IMR-90 (cell line): ENCODE measurements around the gene GRK2. TPM values are rescaled to one million over a fixed set of nuclear protein-coding genes. Genes with fewer than 3 reads are reported as not detected.

Experiments used
- ATAC-seq: fragments of 200-7000 bp; cut with Tn5 transposase; 2 replicates; pipeline ENCODE4 v1.9.1; 2020; ENCODE audit warnings: low read depth, mild to moderate bottlenecking, moderate library complexity
- Bru-seq: library from RNA; stranded (reverse); fragments of 400-500 nt; gene quantifications from one replicate; lab custom pipeline; 2021; lab: Mats Ljungman, UMichigan
- BruChase-seq, 2 experiments: library from RNA; stranded (reverse); fragments of 400-500 nt; gene quantifications; one replicate each; lab custom pipeline; 2021; lab: Mats Ljungman, UMichigan
- BruUV-seq: library from RNA; stranded (reverse); fragments of 400-500 nt; replicated peaks from 2 replicates; lab custom pipeline; 2021; lab: Mats Ljungman, UMichigan
- CTCF ChIA-PET: fragments of 300-600 bp; formaldehyde crosslinking; extraction: SDS; loops from one replicate; lab custom pipeline; 2021; ENCODE audit warnings: antibody characterized with exemption; lab: Yijun Ruan, JAX
- POLR2A ChIA-PET: fragments of 300-600 bp; sonication (Branson Sonifier 250); formaldehyde crosslinking; loops from one replicate; lab custom pipeline; 2022; ENCODE audit warnings: antibody characterized with exemption; ENCODE audit not compliant: unreplicated experiment; lab: Charles Lee
- DNase-seq: peaks from one replicate; pipeline ENCODE4 v3.0.0; 2013
- H2AFZ ChIP-seq: replicated peaks from 2 replicates; pipeline ENCODE3; 2013; ENCODE audit warnings: low read length, mild to moderate bottlenecking; ENCODE audit not compliant: poor library complexity
- H2AK5ac ChIP-seq: 2 replicates; pipeline ENCODE4 v1.6.1; 2013; ENCODE audit warnings: low read depth, low read length, inconsistent platforms
- H2AK9ac ChIP-seq: replicated peaks from 2 replicates; pipeline ENCODE3; 2013; ENCODE audit warnings: mild to moderate bottlenecking, low read depth, low read length, moderate library complexity; ENCODE audit not compliant: poor library complexity
- H2BK120ac ChIP-seq: 2 replicates; pipeline ENCODE4 v1.6.1; 2013; ENCODE audit warnings: low read depth, low read length, inconsistent platforms
- H2BK15ac ChIP-seq: 3 replicates; pipeline ENCODE4 v1.6.1; 2013; ENCODE audit warnings: low read depth, low read length, inconsistent platforms
- H2BK20ac ChIP-seq: 2 replicates; pipeline ENCODE4 v1.6.1; 2013; ENCODE audit warnings: low read depth, mild to moderate bottlenecking, inconsistent platforms, low read length, moderate library complexity
- H2BK5ac ChIP-seq: 2 replicates; pipeline ENCODE4 v1.6.1; 2013; ENCODE audit warnings: mild to moderate bottlenecking, low read depth, low read length, inconsistent platforms; ENCODE audit not compliant: poor library complexity, severe bottlenecking
- H3K14ac ChIP-seq: replicated peaks from 2 replicates; pipeline ENCODE4 v1.6.1; 2013; ENCODE audit warnings: low read depth, low read length, inconsistent platforms
- H3K18ac ChIP-seq: 2 replicates; pipeline ENCODE4 v1.6.1; 2013; ENCODE audit warnings: low read depth, low read length, control low read depth
- H3K23ac ChIP-seq: 2 replicates; pipeline ENCODE4 v1.6.1; 2013; ENCODE audit warnings: low read depth, low read length, inconsistent platforms
- H3K27ac ChIP-seq: 2 replicates; pipeline ENCODE4 v1.5.1; 2013; ENCODE audit warnings: mild to moderate bottlenecking, control low read depth, low read length; ENCODE audit not compliant: insufficient read depth
- H3K27me3 ChIP-seq: 2 replicates; pipeline ENCODE4 v1.6.1; 2013; ENCODE audit warnings: low read length; ENCODE audit not compliant: control insufficient read depth, insufficient read depth
- H3K36me3 ChIP-seq: 2 replicates; pipeline ENCODE4 v1.6.1; 2013; ENCODE audit warnings: low read length, mixed read lengths; ENCODE audit not compliant: control insufficient read depth, insufficient read depth
- H3K4ac ChIP-seq: 2 replicates; pipeline ENCODE4 v1.6.1; 2013; ENCODE audit warnings: low read depth, low read length, inconsistent platforms
- H3K4me1 ChIP-seq: 2 replicates; pipeline ENCODE4 v1.6.1; 2013; ENCODE audit warnings: low read length, mixed read lengths; ENCODE audit not compliant: control insufficient read depth, insufficient read depth
- H3K4me2 ChIP-seq: 2 replicates; pipeline ENCODE4 v1.6.1; 2013; ENCODE audit warnings: low read depth, mild to moderate bottlenecking, control low read depth, low read length, moderate library complexity
- H3K4me3 ChIP-seq: 2 replicates; pipeline ENCODE4 v1.5.1; 2013; ENCODE audit warnings: low read depth, mild to moderate bottlenecking, control low read depth, low read length, moderate library complexity; ENCODE audit not compliant: insufficient read depth
- H3K56ac ChIP-seq: 2 replicates; pipeline ENCODE4 v1.6.1; 2013; ENCODE audit warnings: low read length, inconsistent platforms; ENCODE audit not compliant: insufficient read depth; ENCODE audit errors: extremely low read depth
- H3K79me1 ChIP-seq, 2 experiments: 2 replicates each; pipeline ENCODE4 v1.6.1; 2013; ENCODE audit warnings: low read length in 2 of 2, inconsistent platforms in 1 of 2, low read depth in 1 of 2
- H3K9ac ChIP-seq: 2 replicates; pipeline ENCODE4 v1.6.1; 2013; ENCODE audit warnings: low read depth, low read length, control low read depth
- H3K9me1 ChIP-seq: 2 replicates; pipeline ENCODE4 v1.6.1; 2013; ENCODE audit warnings: low read length, inconsistent platforms; ENCODE audit not compliant: insufficient read depth
- H3K9me3 ChIP-seq: 2 replicates; pipeline ENCODE4 v1.6.1; 2013; ENCODE audit warnings: low read length; ENCODE audit not compliant: control insufficient read depth, insufficient read depth
- H4K20me1 ChIP-seq: 2 replicates; pipeline ENCODE4 v1.6.1; 2013; ENCODE audit warnings: low read length, inconsistent platforms; ENCODE audit not compliant: insufficient read depth
- H4K5ac ChIP-seq: 2 replicates; pipeline ENCODE4 v1.6.1; 2013; ENCODE audit warnings: mild to moderate bottlenecking, low read depth, low read length, control low read depth
- H4K8ac ChIP-seq, 2 experiments: 2 replicates each; pipeline ENCODE4 v1.6.1; 2013; ENCODE audit warnings: low read depth in 2 of 2, low read length in 2 of 2, control low read depth in 1 of 2, inconsistent platforms in 1 of 2
- H4K91ac ChIP-seq: 2 replicates; pipeline ENCODE4 v1.6.1; 2013; ENCODE audit warnings: low read depth, low read length, inconsistent platforms; ENCODE audit not compliant: insufficient read depth
- MAFK ChIP-seq: IDR thresholded peaks from 2 replicates; pipeline ENCODE4 v1.6.1; 2012; ENCODE audit warnings: low read depth, low read length, improper control_type of control experiment
- MAZ ChIP-seq: IDR thresholded peaks from 2 replicates; pipeline ENCODE4 v1.6.1; 2012; ENCODE audit warnings: low read depth, mild to moderate bottlenecking, low read length, improper control_type of control experiment, moderate library complexity, borderline replicate concordance
- MXI1 ChIP-seq: IDR thresholded peaks from 2 replicates; pipeline ENCODE4 v1.6.1; 2012; ENCODE audit warnings: low read depth, mild to moderate bottlenecking, low read length, moderate library complexity, borderline replicate concordance
- RCOR1 ChIP-seq: IDR thresholded peaks from 2 replicates; pipeline ENCODE4 v1.6.1; 2012; ENCODE audit warnings: mild to moderate bottlenecking, low read length, improper control_type of control experiment; ENCODE audit not compliant: insufficient replicate concordance
- SMC3 ChIP-seq: fragments of 150-350 bp; IDR thresholded peaks from 2 replicates; pipeline ENCODE4 v1.6.1; 2016; ENCODE audit warnings: low read depth, mild to moderate bottlenecking, antibody characterized with exemption, low read length, moderate library complexity
- WGBS, 2 experiments: methylation state at CpG; one replicate each; pipeline versions ENCODE4 v1.1.5 to v1.1.7; 2013; ENCODE audit warnings: missing lambda C conversion rate in 2 of 2; ENCODE audit not compliant: insufficient read length in 1 of 2; ENCODE audit errors: extremely low coverage in 2 of 2; 5-methylcytosine and 5-hydroxymethylcytosine counted together
- dilution Hi-C: fragments of 300-500 bp; cut with HindIII; formaldehyde crosslinking; loops from one replicate; pipeline ENCODE4 v1.14.3; 2018; ENCODE audit warnings: low sequenced_read_pairs; ENCODE audit not compliant: unreplicated experiment
- in situ Hi-C: fragments of 300-500 bp; cut with MboI; formaldehyde crosslinking; loops from 3 replicates; pipeline ENCODE4 v1.14.3; 2019; ENCODE audit warnings: low sequenced_read_pairs, inconsistent platforms, mixed read lengths
- intact Hi-C: fragments of 100-400 bp; cut with micrococcal nuclease; formaldehyde crosslinking; loops from 2 replicates; pipeline ENCODE4 v1.10.0; 2022
- long read RNA-seq: library from polyadenylated mRNA; unstranded; transcript quantifications from one replicate; pipeline ENCODE4 v2.0.0, GENCODE V29; 2021; ENCODE audit not compliant: unreplicated experiment
- polyA plus RNA-seq, 3 experiments: library from polyadenylated mRNA; depleted of rRNA; stranded (reverse); fragments of >200 nt; gene quantifications; 2 replicates each; pipeline ENCODE4 v1.2.3, GENCODE V29; 2012; ENCODE audit warnings: low replicate concordance in 1 of 3
- total RNA-seq: library from RNA; depleted of rRNA; stranded (reverse); fragments of >200 nt; gene quantifications from 2 replicates; pipeline ENCODE4 v1.2.3, GENCODE V29; 2012; rRNA removed

GRK2 gene
- total RNA-seq (23.9 and 26.7 TPM in 2 replicates), polyA plus RNA-seq (2012; rRNA removed) (41.8 and 45.8 TPM in 2 replicates), Bru-seq, nascent RNA (percentile 55 among the genes with signal in this experiment), BruChase-seq, experiment 1, labeled RNA remaining after a 6-hour chase (percentile 69 among the genes with signal in this experiment), BruChase-seq, experiment 2, labeled RNA remaining after a 2-hour chase (percentile 69 among the genes with signal in this experiment)
- polyA plus RNA-seq (2012; cell fraction: cytosol; rRNA removed): 23.5 and 42.3 TPM in 2 replicates
- polyA plus RNA-seq (2012; cell fraction: nucleus; rRNA removed; ENCODE audit: low replicate concordance): 130 and 275 TPM in 2 replicates
- long read RNA-seq, transcript GRK2-201 (21 exons, 3,466 nt): major isoform, 27 of 42 reads
- long read RNA-seq, partial matches to known transcripts: 4 of 42 reads
- long read RNA-seq, other reads (novel, unspliced or antisense): 11 of 42 reads

DNA sequence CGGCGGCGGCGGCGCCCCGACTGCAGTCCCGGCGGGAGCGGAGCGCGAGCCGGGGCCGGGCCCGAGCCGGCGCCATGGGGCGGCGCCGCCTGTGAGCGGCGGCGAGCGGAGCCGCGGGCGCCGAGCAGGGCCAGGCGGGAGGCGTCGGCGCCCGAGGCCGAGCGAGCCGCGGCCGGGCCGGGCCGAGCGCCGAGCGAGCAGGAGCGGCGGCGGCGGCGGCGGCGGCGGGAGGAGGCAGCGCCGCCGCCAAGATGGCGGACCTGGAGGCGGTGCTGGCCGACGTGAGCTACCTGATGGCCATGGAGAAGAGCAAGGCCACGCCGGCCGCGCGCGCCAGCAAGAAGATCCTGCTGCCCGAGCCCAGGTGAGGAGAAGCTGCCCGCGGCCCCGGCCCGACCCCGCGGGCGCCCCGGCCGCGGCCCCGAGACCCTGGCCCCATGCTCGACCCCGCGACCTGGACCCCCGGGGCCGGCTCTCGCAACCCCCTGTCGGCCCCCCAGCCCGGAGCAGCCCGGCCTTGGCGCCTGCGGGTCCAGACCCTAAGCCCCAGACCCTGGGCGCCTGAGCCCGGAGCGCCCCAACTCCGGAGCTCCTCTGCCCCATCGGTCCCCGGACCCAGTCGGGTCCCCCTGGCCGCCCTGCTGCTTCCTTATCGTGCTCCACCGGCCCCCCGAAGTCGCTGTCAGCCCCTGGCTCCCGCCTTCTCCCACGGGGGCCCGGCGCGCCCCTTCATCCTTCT, at the start of gene GRK2:
TSS of gene GRK2 (plus strand) at position 25 of the 739 bp plus-strand sequence. CDS start at position 252, 227 bp downstream.
- peak within 1 kb of the TSS; percentile 84 for H2AK5ac ChIP-seq
- H3K18ac ChIP-seq: no peak within 1 kb of the TSS
- H2BK20ac ChIP-seq: no peak within 1 kb of the TSS
- no peaks in the 10 kb centered on the region for H3K27me3 ChIP-seq
- H3K4ac ChIP-seq: peak within 1 kb of the TSS; percentile 82
- peaks cover 18 to 59% of the 10 kb centered on the region in 2 experiments; a peak in 3 of 4 replicates for H3K79me1 ChIP-seq
- peaks cover 10% of the 10 kb centered on the region; the same call in 1 of the 2 replicates for H3K36me3 ChIP-seq
- 1% methylated on average over 50 of the region's 103 CpGs; no CpG with 5 or more reads in 1 of the 2 experiments for WGBS, 2 experiments
- dilution Hi-C loops (no loop called here), intact Hi-C loops (loop anchor here (1.0 kb wide), 2 partner anchors 36 to 51 kb away; no protein-coding TSS in a partner anchor), in situ Hi-C loops (no loop called here)
- peaks cover 39% of the 10 kb centered on the region for H4K20me1 ChIP-seq
- ChIA-PET CTCF (interaction anchor here (0.7 to 3.1 kb wide), 4 partner anchors 11 to 111 kb away, joined by 3 to 10 read pairs (median 3); no protein-coding TSS in a partner anchor), POLR2A (interaction anchor here (0.6 kb wide), 1 partner anchor 86 kb away, joined by 10 read pairs; no protein-coding TSS in a partner anchor)
- peak within 1 kb of the TSS; percentile 92 for H3K14ac ChIP-seq
- H3K4me1 ChIP-seq: peaks cover 35% of the 10 kb centered on the region
- H4K5ac ChIP-seq: peak within 1 kb of the TSS; percentile 94; the same call in 1 of the 2 replicates
- peak within 1 kb of the TSS; percentile 19; the same call in 1 of the 2 replicates for H3K56ac ChIP-seq
- H4K91ac ChIP-seq: peak within 1 kb of the TSS; percentile 68
- DNase-seq (peak; percentile 28), ATAC-seq (peak; percentile 66)
- H3K4me2 ChIP-seq: peak within 1 kb of the TSS; percentile 87
- no TSS peak for BruUV-seq
- H3K9me1 ChIP-seq: peaks cover 31% of the 10 kb centered on the region
- H3K9me3 ChIP-seq: no peaks in the 10 kb centered on the region
- H3K9ac ChIP-seq: peak within 1 kb of the TSS; percentile 95
- peak within 1 kb of the TSS; percentile 89 for H3K23ac ChIP-seq
- peak within 1 kb of the TSS; percentile 51 for H2BK120ac ChIP-seq
- peak within 1 kb of the TSS; percentile 93 for H2AFZ ChIP-seq
- peak within 1 kb of the TSS; percentile 78 for H3K4me3 ChIP-seq
- TF ChIP-seq MXI1 (peak; percentile 34; the same call in 1 of the 2 replicates), RCOR1 (no peak), MAZ (no peak), SMC3 (no peak), MAFK (no peak)
- peak within 1 kb of the TSS; percentile 53 for H2BK5ac ChIP-seq
- H2AK9ac ChIP-seq: peak within 1 kb of the TSS; percentile 98
- H3K27ac ChIP-seq: peak within 1 kb of the TSS; percentile 64
- peak within 1 kb of the TSS; percentile 24 to 83; a peak in 2 of 4 replicates for H4K8ac ChIP-seq
- peak within 1 kb of the TSS; percentile 7; the same call in 1 of the 3 replicates for H2BK15ac ChIP-seq
